Endothelial cell of umbilical vein (primary cell): ENCODE measurements around the gene SLC2A2. TPM values are rescaled to one million over a fixed set of nuclear protein-coding genes. Genes with fewer than 3 reads are reported as not detected.

Experiments
- BruUV-seq: library from RNA; stranded (reverse); fragments of 400-500 nt; replicated peaks from 2 replicates; lab custom pipeline; 2021; lab: Mats Ljungman, UMichigan
- CTCF ChIA-PET: fragments of 300-600, 350-600 bp; sonication (Branson Sonifier 250); formaldehyde crosslinking; loops from one replicate; lab custom pipeline; 2021; ENCODE audit warnings: antibody characterized with exemption, inconsistent platforms; lab: Charles Lee
- POLR2A ChIA-PET: fragments of 300-600, 350-600 bp; sonication (Branson Sonifier 250); formaldehyde crosslinking; loops from one replicate; lab custom pipeline; 2021; ENCODE audit warnings: antibody characterized with exemption, inconsistent platforms; lab: Charles Lee
- DNase-seq: peaks from one replicate; pipeline ENCODE4 v3.0.0-alpha.2; 2011; ENCODE audit warnings: low read depth, low spot score
- FAIRE-seq: peaks from 2 replicates; lab custom pipeline; 2011; peaks lifted over from hg19 to GRCh38; lab: Jason Lieb, UNC
- H2AFZ ChIP-seq: 2 replicates; pipeline ENCODE4 v1.6.0; 2012; ENCODE audit warnings: low read depth, low read length, control low read depth, inconsistent platforms
- H3K27ac ChIP-seq: 2 replicates; pipeline ENCODE4 v1.5.1; 2011; ENCODE audit warnings: low read depth, mild to moderate bottlenecking, control low read depth, low read length, moderate library complexity; ENCODE audit not compliant: insufficient read depth
- H3K27me3 ChIP-seq, 2 experiments: 2 replicates each; pipeline versions ENCODE4 v1.6.0 to v1.6.1; 2011; ENCODE audit warnings: low read length in 2 of 2, mixed read lengths in 1 of 2; ENCODE audit not compliant: control insufficient read depth in 2 of 2, insufficient read depth in 2 of 2
- H3K36me3 ChIP-seq, 2 experiments: 2 replicates in 1 of 2; 3 replicates in 1 of 2; pipeline ENCODE4 v1.5.1; 2011; ENCODE audit warnings: low read length in 2 of 2, mild to moderate bottlenecking in 1 of 2, moderate library complexity in 1 of 2; ENCODE audit not compliant: control insufficient read depth in 2 of 2, insufficient read depth in 2 of 2; ENCODE audit errors: extremely low read depth in 1 of 2
- H3K4me1 ChIP-seq: 3 replicates; pipeline ENCODE4 v1.5.1; 2011; ENCODE audit warnings: mild to moderate bottlenecking, low read length; ENCODE audit not compliant: control insufficient read depth, insufficient read depth; ENCODE audit errors: extremely low read depth
- H3K4me2 ChIP-seq: 2 replicates; pipeline ENCODE4 v1.6.1; 2011; ENCODE audit warnings: low read length, control low read depth, mixed read lengths; ENCODE audit not compliant: insufficient read depth
- H3K4me3 ChIP-seq, 3 experiments: fragments of 200-600 bp in 1 of 3; sonication (generic), shearing (Covaris generic) in 1 of 3; replicated peaks in 1 of 3; 2 replicates each; pipeline ENCODE4 v1.5.1; 2011 to 2016; ENCODE audit warnings: control low read depth in 3 of 3, low read length in 3 of 3, mild to moderate bottlenecking in 2 of 3, inconsistent platforms in 1 of 3, low read depth in 1 of 3, moderate library complexity in 1 of 3; ENCODE audit not compliant: insufficient read depth in 1 of 3
- H3K79me2 ChIP-seq: 2 replicates; pipeline ENCODE4 v1.6.0; 2012; ENCODE audit warnings: low read length, inconsistent platforms; ENCODE audit not compliant: control insufficient read depth, insufficient read depth
- H3K9ac ChIP-seq: replicated peaks from 2 replicates; pipeline ENCODE3; 2011; ENCODE audit warnings: low read length, control low read depth; ENCODE audit not compliant: insufficient read depth; ENCODE audit errors: extremely low read depth
- H3K9me1 ChIP-seq: replicated peaks from 3 replicates; pipeline ENCODE4 v1.6.0; 2011; ENCODE audit warnings: mild to moderate bottlenecking, low read length; ENCODE audit not compliant: control insufficient read depth, insufficient read depth; ENCODE audit errors: extremely low read depth
- H3K9me3 ChIP-seq: replicated peaks from 2 replicates; pipeline ENCODE4 v1.5.1; 2012; ENCODE audit warnings: low read length, inconsistent platforms; ENCODE audit not compliant: control insufficient read depth, insufficient read depth
- H4K20me1 ChIP-seq: replicated peaks from 2 replicates; pipeline ENCODE3; 2011; ENCODE audit warnings: mild to moderate bottlenecking, low read length; ENCODE audit not compliant: control insufficient read depth, insufficient read depth; ENCODE audit errors: extremely low read depth
- EZH2 ChIP-seq: IDR thresholded peaks from 2 replicates; pipeline ENCODE4 v1.6.1; 2012; ENCODE audit warnings: borderline replicate concordance, low read depth, mild to moderate bottlenecking, moderate library complexity, low read length, inconsistent platforms; ENCODE audit not compliant: severe bottlenecking
- GATA2 ChIP-seq: IDR thresholded peaks from 2 replicates; pipeline ENCODE4 v1.7.0; 2011; ENCODE audit warnings: low read depth, mild to moderate bottlenecking, moderate library complexity, mixed read lengths, low read length; ENCODE audit not compliant: insufficient read length, insufficient read depth
- JUN ChIP-seq: IDR thresholded peaks from 2 replicates; pipeline ENCODE4 v1.6.1; 2011; ENCODE audit warnings: borderline replicate concordance, low read depth; ENCODE audit not compliant: insufficient read length, insufficient read depth
- MAX ChIP-seq: IDR thresholded peaks from 2 replicates; pipeline ENCODE4 v1.6.1; 2011; ENCODE audit not compliant: insufficient read depth, insufficient read length
- MYC ChIP-seq: IDR thresholded peaks from one replicate; pipeline ENCODE4 v1.6.1; 2011; ENCODE audit warnings: mild to moderate bottlenecking, low read depth, low read length
- POLR2A ChIP-seq: IDR thresholded peaks from 2 replicates; pipeline ENCODE4 v1.6.1; 2012; ENCODE audit warnings: low read depth, mild to moderate bottlenecking, control low read depth, low read length
- dilution Hi-C: fragments of 300-500 bp; cut with MboI; formaldehyde crosslinking; loops from one replicate; pipeline ENCODE4 v1.15.0; 2019; ENCODE audit warnings: low sequenced_read_pairs; ENCODE audit not compliant: extremely low pct_ligation_motif_present
- intact Hi-C: fragments of 100-400 bp; cut with micrococcal nuclease; formaldehyde crosslinking; loops from one replicate; pipeline ENCODE4 v1.10.0; 2022
- polyA plus RNA-seq, 4 experiments: library from polyadenylated mRNA; depleted of rRNA in 3 of 4; stranded (reverse) in 3 of 4; unstranded in 1 of 4; fragments of >200 nt; gene quantifications; 2 replicates each; pipeline versions ENCODE4 v1.2.1 to v1.2.3, GENCODE V29; 2011 to 2012; ENCODE audit warnings: missing spikeins in 1 of 4
- total RNA-seq: library from RNA; stranded (reverse); gene quantifications from 2 replicates; pipeline ENCODE4 v1.2.3, GENCODE V29; 2021
- TF ChIP-seq, protein P1 (sequence below), 2 donors: IDR thresholded peaks; 1 replicate in 1 of 2; 2 replicates in 1 of 2; pipeline ENCODE4 v1.5.1; 2011; ENCODE audit warnings: low read length in 2 of 2, mild to moderate bottlenecking in 2 of 2, moderate library complexity in 2 of 2, control low read depth in 1 of 2, inconsistent platforms in 1 of 2, low read depth in 1 of 2; ENCODE audit not compliant: insufficient read depth in 1 of 2; ENCODE audit errors: extremely low read depth in 1 of 2

The SLC2A2 gene
- total and polyA plus RNA-seq, 2 donors (not counting 3 experiments of a cell fraction or from before 2014, with no cell fraction given): not detected

- no peak overlapping the region for H2AFZ ChIP-seq
- DNase-seq: no peak
- H3K4me3 ChIP-seq: no peak overlapping the region
- H3K9me3 ChIP-seq: no peaks in the 10 kb centered on the region
- no peak for FAIRE-seq
- peaks cover 4 to 19% of the 10 kb centered on the region in 2 experiments for H3K27me3 ChIP-seq
- dilution Hi-C loops (no loop called here), intact Hi-C loops (no loop called here)
- no peak overlapping the region for H3K9ac ChIP-seq
- H3K4me1 ChIP-seq: no peaks in the 10 kb centered on the region
- no peaks in the 10 kb centered on the region for H3K36me3 ChIP-seq
- TF ChIP-seq POLR2A (no peak), GATA2 (no peak), EZH2 (no peak), MYC (no peak), MAX (no peak), JUN (no peak)
- TF ChIP-seq, protein P1, sequence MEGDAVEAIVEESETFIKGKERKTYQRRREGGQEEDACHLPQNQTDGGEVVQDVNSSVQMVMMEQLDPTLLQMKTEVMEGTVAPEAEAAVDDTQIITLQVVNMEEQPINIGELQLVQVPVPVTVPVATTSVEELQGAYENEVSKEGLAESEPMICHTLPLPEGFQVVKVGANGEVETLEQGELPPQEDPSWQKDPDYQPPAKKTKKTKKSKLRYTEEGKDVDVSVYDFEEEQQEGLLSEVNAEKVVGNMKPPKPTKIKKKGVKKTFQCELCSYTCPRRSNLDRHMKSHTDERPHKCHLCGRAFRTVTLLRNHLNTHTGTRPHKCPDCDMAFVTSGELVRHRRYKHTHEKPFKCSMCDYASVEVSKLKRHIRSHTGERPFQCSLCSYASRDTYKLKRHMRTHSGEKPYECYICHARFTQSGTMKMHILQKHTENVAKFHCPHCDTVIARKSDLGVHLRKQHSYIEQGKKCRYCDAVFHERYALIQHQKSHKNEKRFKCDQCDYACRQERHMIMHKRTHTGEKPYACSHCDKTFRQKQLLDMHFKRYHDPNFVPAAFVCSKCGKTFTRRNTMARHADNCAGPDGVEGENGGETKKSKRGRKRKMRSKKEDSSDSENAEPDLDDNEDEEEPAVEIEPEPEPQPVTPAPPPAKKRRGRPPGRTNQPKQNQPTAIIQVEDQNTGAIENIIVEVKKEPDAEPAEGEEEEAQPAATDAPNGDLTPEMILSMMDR (IDR thresholded peaks at IDR 0.05; ENCODE audit: extremely low read depth in 1 of 2, insufficient read depth in 1 of 2, low read depth in 1 of 2, low read length in 2 of 2): no peak
- H3K9me1 ChIP-seq: no peaks in the 10 kb centered on the region
- no peak overlapping the region for H3K27ac ChIP-seq
- no peaks in the 10 kb centered on the region for H3K79me2 ChIP-seq
- H4K20me1 ChIP-seq: no peaks in the 10 kb centered on the region
- ChIA-PET POLR2A (no interaction called here), CTCF (interaction anchor here (1.5 to 1.8 kb wide), 2 partner anchors 8 to 12 kb away, joined by 4 to 6 read pairs; no protein-coding TSS in a partner anchor)
- no TSS peak for BruUV-seq
- no peak overlapping the region for H3K4me2 ChIP-seq
These were observed 72.8 kb downstream of the SLC2A2 start for GRCh38 chr3:170953736-170954135.
